ENCODE results near the gene RAB7A.
"Not testable (repeated sequence)": the region's sequence is repeated elsewhere in the genome, so short reads cannot be mapped to it uniquely, and the experiment has no call there.

The RAB7A gene

GRCh38 chr3:128712848-128713247, 13.1 kb upstream of the RAB7A start:
- no peak for DNase-seq

- DNase-seq, result no peak
These were observed 11.0 kb upstream of the RAB7A start for GRCh38 chr3:128714887-128715491.

GRCh38 chr3:128718892-128719291, 7.1 kb upstream of the RAB7A start:
- not testable (repeated sequence) for DNase-seq

GRCh38 chr3:128720891-128721290, 5.1 kb upstream of the RAB7A start:
- DNase-seq, result no peak

GRCh38 chr3:128723477-128723876, 2.5 kb upstream of the RAB7A start:
- no peak for DNase-seq

GRCh38 chr3:128725547-128726022, 398 bp upstream of the RAB7A start:
- no peak for DNase-seq

- DNase-seq, result no peak
These were observed 1.1 kb downstream of the RAB7A start for GRCh38 chr3:128727059-128727458.

GRCh38 chr3:128727485-128727884, 1.5 kb downstream of the RAB7A start:
- DNase-seq, result no peak

- no peak for DNase-seq
These were observed 2.0 kb downstream of the RAB7A start for GRCh38 chr3:128727996-128728395.

GRCh38 chr3:128728521-128728920, 2.5 kb downstream of the RAB7A start:
- not testable (repeated sequence) for DNase-seq

GRCh38 chr3:128730471-128730870, 4.5 kb downstream of the RAB7A start:
- no peak for DNase-seq

- no peak for DNase-seq
These were observed 8.7 kb downstream of the RAB7A start for GRCh38 chr3:128734523-128735189.

- no peak for DNase-seq
These were observed 9.3 kb downstream of the RAB7A start for GRCh38 chr3:128735287-128735686.

- DNase-seq, result no peak
These were observed 9.9 kb downstream of the RAB7A start for GRCh38 chr3:128735884-128736283.

GRCh38 chr3:128736601-128737000, 10.6 kb downstream of the RAB7A start:
- DNase-seq, result no peak

- no peak for DNase-seq
These were observed 14.6 kb downstream of the RAB7A start for GRCh38 chr3:128740621-128741020.

- DNase-seq, result no peak
These were observed 17.0 kb downstream of the RAB7A start for GRCh38 chr3:128742821-128743594.

GRCh38 chr3:128745742-128746141, 19.8 kb downstream of the RAB7A start:
- no peak for DNase-seq

- no peak for DNase-seq
These were observed 20.9 kb downstream of the RAB7A start for GRCh38 chr3:128746881-128747280.

- DNase-seq, result no peak
These were observed 22.6 kb downstream of the RAB7A start for GRCh38 chr3:128748557-128748956.

GRCh38 chr3:128749035-128749434, 23.1 kb downstream of the RAB7A start:
- DNase-seq, result no peak

GRCh38 chr3:128749561-128749960, 23.6 kb downstream of the RAB7A start:
- not testable (repeated sequence) for DNase-seq

- DNase-seq, result no peak
These were observed 27.7 kb downstream of the RAB7A start for GRCh38 chr3:128753715-128754114.

GRCh38 chr3:128760042-128760441, 34.1 kb downstream of the RAB7A start:
- no peak for DNase-seq
